ENCODE data around the gene PKHD1. TPM values are rescaled to one million over a fixed set of nuclear protein-coding genes. Genes with fewer than 3 reads are reported as not detected.

The PKHD1 gene
- total and polyA plus RNA-seq, 12 donors, result 0.03 to 0.22 (median 0.09) TPM; not detected in 3

- intact Hi-C loops (cut with DNase I), result no loop called here
- H3K4me1 ChIP-seq (replicated peaks in 1 of 2), result no peaks in the 10 kb centered on the region
These were observed 43.0 kb upstream of the PKHD1 start for GRCh38 chr6:52130440-52130839.

GRCh38 chr6:52127957-52128356, 40.5 kb upstream of the PKHD1 start:
- TF ChIP-seq, protein P1, sequence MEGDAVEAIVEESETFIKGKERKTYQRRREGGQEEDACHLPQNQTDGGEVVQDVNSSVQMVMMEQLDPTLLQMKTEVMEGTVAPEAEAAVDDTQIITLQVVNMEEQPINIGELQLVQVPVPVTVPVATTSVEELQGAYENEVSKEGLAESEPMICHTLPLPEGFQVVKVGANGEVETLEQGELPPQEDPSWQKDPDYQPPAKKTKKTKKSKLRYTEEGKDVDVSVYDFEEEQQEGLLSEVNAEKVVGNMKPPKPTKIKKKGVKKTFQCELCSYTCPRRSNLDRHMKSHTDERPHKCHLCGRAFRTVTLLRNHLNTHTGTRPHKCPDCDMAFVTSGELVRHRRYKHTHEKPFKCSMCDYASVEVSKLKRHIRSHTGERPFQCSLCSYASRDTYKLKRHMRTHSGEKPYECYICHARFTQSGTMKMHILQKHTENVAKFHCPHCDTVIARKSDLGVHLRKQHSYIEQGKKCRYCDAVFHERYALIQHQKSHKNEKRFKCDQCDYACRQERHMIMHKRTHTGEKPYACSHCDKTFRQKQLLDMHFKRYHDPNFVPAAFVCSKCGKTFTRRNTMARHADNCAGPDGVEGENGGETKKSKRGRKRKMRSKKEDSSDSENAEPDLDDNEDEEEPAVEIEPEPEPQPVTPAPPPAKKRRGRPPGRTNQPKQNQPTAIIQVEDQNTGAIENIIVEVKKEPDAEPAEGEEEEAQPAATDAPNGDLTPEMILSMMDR (IDR thresholded peaks at IDR 0.05), result no peak
- TF ChIP-seq POLR2A (IDR thresholded peaks at IDR 0.05), result no peak
- no peaks in the 10 kb centered on the region for H3K4me1 ChIP-seq (replicated peaks in 1 of 2)
- H3K36me3 ChIP-seq (replicated peaks in 1 of 2), result no peaks in the 10 kb centered on the region
- no peak for DNase-seq
- intact Hi-C loops (cut with DNase I), result no loop called here
- 60 to 79% (median 66%) methylated on average over 4 of the region's 4 CpGs for WGBS, 4 donors
- no peaks in the 10 kb centered on the region for H3K9me3 ChIP-seq (replicated peaks in 1 of 3)
- no peaks in the 10 kb centered on the region for H3K27me3 ChIP-seq
- H3K27ac ChIP-seq, result no peak overlapping the region
- no peak overlapping the region for H3K4me3 ChIP-seq

More at GRCh38 chr6:52130440-52130839, 43.0 kb upstream of the PKHD1 start:
- no peak overlapping the region for H3K27ac ChIP-seq
- H3K4me3 ChIP-seq, result no peak overlapping the region
- H3K36me3 ChIP-seq (replicated peaks in 1 of 2), result no peaks in the 10 kb centered on the region
- no peaks in the 10 kb centered on the region for H3K9me3 ChIP-seq (replicated peaks in 1 of 3)
- WGBS, 4 donors, result 46 to 63% (median 56%) methylated on average over 1 of the region's 1 CpG
- no peak for DNase-seq
- no peaks in the 10 kb centered on the region for H3K27me3 ChIP-seq
- TF ChIP-seq, protein P1 (IDR thresholded peaks at IDR 0.05), result no peak
- no peak for TF ChIP-seq POLR2A (IDR thresholded peaks at IDR 0.05)

DNA sequence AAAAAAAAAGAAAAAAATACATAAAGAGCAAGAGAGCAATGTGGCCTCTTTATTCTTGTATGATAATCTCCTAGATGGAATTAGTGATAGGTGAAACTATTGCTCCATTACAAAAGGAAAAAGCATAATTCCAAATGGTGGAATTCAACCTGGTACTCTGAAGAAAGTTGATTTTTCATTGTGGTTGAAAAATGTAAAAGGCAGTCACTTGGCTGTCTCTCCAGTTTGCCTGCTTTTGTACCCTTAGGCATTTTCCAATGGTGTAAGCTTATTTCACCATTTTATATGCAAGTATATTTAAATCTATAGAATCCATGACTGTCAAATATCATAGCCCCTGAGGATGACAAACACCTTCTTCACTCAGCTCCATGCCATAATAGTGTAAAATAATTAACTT, 38.8 kb upstream of the PKHD1 start:
- Histone ChIP-seq H3K27ac (no peak overlapping the region), H3K9me3 (replicated peaks in 1 of 3) (no peaks in the 10 kb centered on the region), H3K4me3 (no peak overlapping the region), H3K27me3 (no peaks in the 10 kb centered on the region), H3K36me3 (replicated peaks in 1 of 2) (no peaks in the 10 kb centered on the region), H3K4me1 (replicated peaks in 1 of 2) (no peaks in the 10 kb centered on the region)
- TF ChIP-seq, protein P1 (IDR thresholded peaks at IDR 0.05), result no peak
- TF ChIP-seq POLR2A (IDR thresholded peaks at IDR 0.05), result no peak
- no peak for DNase-seq
- intact Hi-C loops (cut with DNase I), result no loop called here

- intact Hi-C loops (cut with DNase I), result no loop called here
- H3K9me3 ChIP-seq (replicated peaks in 1 of 3), result no peaks in the 10 kb centered on the region
- 23 to 38% (median 34%) methylated on average over 1 of the region's 1 CpG for WGBS, 4 donors
These were observed 38.2 kb upstream of the PKHD1 start for GRCh38 chr6:52125572-52125971.

More at GRCh38 chr6:52125572-52125971, 38.2 kb upstream of the PKHD1 start:
- TF ChIP-seq, protein P1 (IDR thresholded peaks at IDR 0.05), result no peak
- TF ChIP-seq POLR2A (IDR thresholded peaks at IDR 0.05), result no peak
- H3K27ac ChIP-seq, result no peak overlapping the region
- no peaks in the 10 kb centered on the region for H3K4me1 ChIP-seq (replicated peaks in 1 of 2)
- no peaks in the 10 kb centered on the region for H3K36me3 ChIP-seq (replicated peaks in 1 of 2)
- H3K4me3 ChIP-seq, result no peak overlapping the region
- no peaks in the 10 kb centered on the region for H3K27me3 ChIP-seq
- no peak for DNase-seq

Measured in adrenal gland (tissue), 12 donors.